ENCODE measurements around the gene CAB39. TPM values are rescaled to one million over a fixed set of nuclear protein-coding genes. Genes with fewer than 3 reads are reported as not detected.

CAB39 gene
- total and polyA plus RNA-seq, 2 donors (not counting 1 experiment from before 2014, with no cell fraction given) = 21.7 to 75.7 TPM

DNA sequence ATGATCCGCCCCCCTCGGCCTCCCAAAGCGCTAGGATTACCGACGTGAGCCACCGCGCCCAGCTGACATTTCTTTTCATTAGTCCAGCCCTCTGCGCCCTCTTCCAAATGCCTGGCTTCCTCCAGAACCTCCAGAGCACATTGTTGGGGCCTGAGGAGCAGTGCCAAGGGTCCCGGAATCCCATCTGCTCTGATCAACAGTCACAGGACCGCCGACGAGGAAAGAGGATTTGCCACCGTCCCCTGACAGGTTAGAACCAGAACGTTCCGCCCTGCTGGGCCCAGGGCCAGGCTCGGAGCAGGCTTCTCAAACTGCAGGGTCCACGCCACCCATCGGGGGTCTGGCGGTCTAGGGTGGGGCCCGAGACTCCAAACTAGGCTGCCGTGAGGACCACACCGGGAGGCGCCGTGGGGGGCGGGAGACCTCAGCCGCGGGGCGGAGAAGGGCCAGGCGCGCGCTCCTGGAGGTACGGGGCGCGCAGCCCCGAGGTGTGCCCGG lies 115.2 kb downstream of the CAB39 start:
- Mint-ChIP-seq H3K4me3 (peak overlapping the region; percentile 59), H3K27ac (peak overlapping the region; percentile 41), H3K9me3 (ENCODE audit: insufficient read depth) (no peaks in the 10 kb centered on the region), H3K4me1 (peaks cover 5% of the 10 kb centered on the region), H3K27me3 (peaks cover 44% of the 10 kb centered on the region)
- peak overlapping the region; percentile 87 for H3K4me2 ChIP-seq (replicated peaks; ENCODE audit: low read depth, low read length, poor library complexity, severe bottlenecking)
- H3K4me1 ChIP-seq (ENCODE audit: control insufficient read depth in 2 of 2, insufficient read depth in 2 of 2, low read length in 2 of 2) = peaks cover 14 to 16% of the 10 kb centered on the region in 2 donors
- H4K20me1 ChIP-seq (ENCODE audit: control insufficient read depth, insufficient read depth, low read length, poor library complexity, severe bottlenecking) = no peaks in the 10 kb centered on the region
- no peak for DNase-seq
- WGBS (ENCODE audit: insufficient coverage) = 32% methylated on average over 36 of the region's 36 CpGs
- TF ChIP-seq EZH2 (IDR thresholded peaks at IDR 0.05; ENCODE audit: borderline replicate concordance, insufficient read depth, low read depth, low read length, poor library complexity, severe bottlenecking) = no peak
- TF ChIP-seq, protein P1, sequence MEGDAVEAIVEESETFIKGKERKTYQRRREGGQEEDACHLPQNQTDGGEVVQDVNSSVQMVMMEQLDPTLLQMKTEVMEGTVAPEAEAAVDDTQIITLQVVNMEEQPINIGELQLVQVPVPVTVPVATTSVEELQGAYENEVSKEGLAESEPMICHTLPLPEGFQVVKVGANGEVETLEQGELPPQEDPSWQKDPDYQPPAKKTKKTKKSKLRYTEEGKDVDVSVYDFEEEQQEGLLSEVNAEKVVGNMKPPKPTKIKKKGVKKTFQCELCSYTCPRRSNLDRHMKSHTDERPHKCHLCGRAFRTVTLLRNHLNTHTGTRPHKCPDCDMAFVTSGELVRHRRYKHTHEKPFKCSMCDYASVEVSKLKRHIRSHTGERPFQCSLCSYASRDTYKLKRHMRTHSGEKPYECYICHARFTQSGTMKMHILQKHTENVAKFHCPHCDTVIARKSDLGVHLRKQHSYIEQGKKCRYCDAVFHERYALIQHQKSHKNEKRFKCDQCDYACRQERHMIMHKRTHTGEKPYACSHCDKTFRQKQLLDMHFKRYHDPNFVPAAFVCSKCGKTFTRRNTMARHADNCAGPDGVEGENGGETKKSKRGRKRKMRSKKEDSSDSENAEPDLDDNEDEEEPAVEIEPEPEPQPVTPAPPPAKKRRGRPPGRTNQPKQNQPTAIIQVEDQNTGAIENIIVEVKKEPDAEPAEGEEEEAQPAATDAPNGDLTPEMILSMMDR (IDR thresholded peaks at IDR 0.05) = no peak
- no peaks in the 10 kb centered on the region for H3K79me2 ChIP-seq (ENCODE audit: control insufficient read depth, insufficient read depth, low read length)
- ATAC-seq (ENCODE audit: low read depth) = peak; percentile 16
- peak overlapping the region; percentile 52 for H2AFZ ChIP-seq (ENCODE audit: insufficient read depth, low read depth, low read length, poor library complexity, severe bottlenecking)
- no peak overlapping the region for H3K27ac ChIP-seq (ENCODE audit: low read length in 2 of 2)
- CTCF ChIA-PET = interaction anchor here (1.1 to 7.9 kb wide), 3 partner anchors 85 to 161 kb away, joined by 4 to 200 read pairs (median 5); no protein-coding TSS in a partner anchor
- intact Hi-C loops (cut with micrococcal nuclease) = no loop called here
- peaks cover 0 to 44% (median 20%) of the 10 kb centered on the region in 4 experiments for H3K27me3 ChIP-seq (replicated peaks in 1 of 4; ENCODE audit: control extremely low read depth in 1 of 4, control insufficient read depth in 3 of 4, insufficient read depth in 4 of 4, low read length in 3 of 4)
- H3K4me3 ChIP-seq (ENCODE audit: control extremely low read depth in 1 of 5, extremely low read depth in 1 of 5, insufficient read depth in 1 of 5, low read depth in 2 of 5, low read length in 4 of 5) = peak overlapping the region in 3 of 5 experiments; percentile 37 to 54 (median 50)
- H3K36me3 ChIP-seq (replicated peaks in 1 of 2; ENCODE audit: control extremely low read depth in 1 of 2, control insufficient read depth in 1 of 2, extremely low read depth in 1 of 2, insufficient read depth in 2 of 2, low read length in 1 of 2) = no peaks in the 10 kb centered on the region
- peaks cover 0 to 5% (median 0%) of the 10 kb centered on the region in 3 donors for H3K9me3 ChIP-seq (ENCODE audit: control extremely low read depth in 1 of 3, control insufficient read depth in 2 of 3, insufficient read depth in 1 of 3, low read length in 2 of 3)
- POLR2A ChIA-PET = interaction anchor here (0.6 kb wide), 1 partner anchor 140 kb away, joined by 4 read pairs; no protein-coding TSS in a partner anchor
- H3K9ac ChIP-seq (ENCODE audit: low read length) = peak overlapping the region; percentile 49

DNA sequence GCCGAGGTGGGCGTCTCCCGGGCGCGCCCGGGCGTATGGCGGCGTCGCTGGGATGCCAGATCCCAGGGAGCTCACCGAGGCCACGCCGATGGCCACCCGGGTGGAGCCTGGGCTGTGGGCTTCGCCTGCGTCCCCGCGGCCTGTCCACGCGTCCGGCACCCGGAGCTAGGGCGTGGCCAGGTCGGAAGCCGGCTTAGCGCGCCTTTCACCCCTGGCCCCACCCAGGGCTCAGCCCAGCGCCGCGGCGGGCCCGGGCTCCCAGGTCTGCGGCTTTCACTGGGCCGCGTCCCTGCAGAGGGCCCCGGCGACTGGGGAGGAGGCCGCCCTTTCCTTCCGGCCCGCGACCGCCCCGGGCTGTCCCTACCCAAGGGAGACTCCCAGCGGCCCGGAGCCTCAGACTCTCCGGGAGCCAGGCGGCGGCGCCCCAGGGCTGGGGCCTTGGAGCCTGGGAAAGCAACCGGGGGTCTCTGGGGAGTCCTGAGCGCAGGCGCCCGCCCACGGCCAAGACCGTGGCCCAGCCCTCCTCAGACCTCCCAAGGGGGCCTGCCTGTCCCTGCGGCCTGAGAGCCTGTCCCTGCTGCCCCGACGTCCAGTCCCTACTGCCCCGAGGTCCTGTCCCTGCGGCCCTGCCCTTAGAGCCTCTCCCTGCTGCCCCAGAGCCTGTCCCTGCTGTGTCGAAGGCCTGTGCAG lies 115.8 kb downstream of the CAB39 start:
- H3K27ac ChIP-seq (ENCODE audit: low read length in 2 of 2) = no peak overlapping the region
- CTCF ChIA-PET = interaction anchor here (1.1 to 7.9 kb wide), 3 partner anchors 84 to 160 kb away, joined by 4 to 200 read pairs (median 5); no protein-coding TSS in a partner anchor
- DNase-seq = no peak

More for the DNA sequence above, 115.8 kb downstream of the CAB39 start:
- Histone ChIP-seq H4K20me1 (ENCODE audit: control insufficient read depth, insufficient read depth, low read length, poor library complexity, severe bottlenecking) (no peaks in the 10 kb centered on the region), H3K4me2 (replicated peaks; ENCODE audit: low read depth, low read length, poor library complexity, severe bottlenecking) (peak overlapping the region; percentile 87), H3K9ac (ENCODE audit: low read length) (peak overlapping the region; percentile 49), H3K27me3 (replicated peaks in 1 of 4; ENCODE audit: control extremely low read depth in 1 of 4, control insufficient read depth in 3 of 4, insufficient read depth in 4 of 4, low read length in 3 of 4) (peaks cover 0 to 44% (median 20%) of the 10 kb centered on the region in 4 experiments), H3K36me3 (replicated peaks in 1 of 2; ENCODE audit: control extremely low read depth in 1 of 2, control insufficient read depth in 1 of 2, extremely low read depth in 1 of 2, insufficient read depth in 2 of 2, low read length in 1 of 2) (no peaks in the 10 kb centered on the region), H3K4me1 (ENCODE audit: control insufficient read depth in 2 of 2, insufficient read depth in 2 of 2, low read length in 2 of 2) (peaks cover 14 to 16% of the 10 kb centered on the region in 2 donors), H3K4me3 (ENCODE audit: control extremely low read depth in 1 of 5, extremely low read depth in 1 of 5, insufficient read depth in 1 of 5, low read depth in 2 of 5, low read length in 4 of 5) (peak overlapping the region in 3 of 5 experiments; percentile 37 to 54 (median 50)), H3K79me2 (ENCODE audit: control insufficient read depth, insufficient read depth, low read length) (no peaks in the 10 kb centered on the region), H2AFZ (ENCODE audit: insufficient read depth, low read depth, low read length, poor library complexity, severe bottlenecking) (peak overlapping the region; percentile 52), H3K9me3 (ENCODE audit: control extremely low read depth in 1 of 3, control insufficient read depth in 2 of 3, insufficient read depth in 1 of 3, low read length in 2 of 3) (peaks cover 0 to 5% (median 0%) of the 10 kb centered on the region in 3 donors)
- Mint-ChIP-seq H3K4me1 (peaks cover 5% of the 10 kb centered on the region), H3K9me3 (ENCODE audit: insufficient read depth) (no peaks in the 10 kb centered on the region), H3K27me3 (peaks cover 44% of the 10 kb centered on the region), H3K4me3 (peak overlapping the region; percentile 66), H3K27ac (no peak overlapping the region)
- no peak for TF ChIP-seq EZH2 (IDR thresholded peaks at IDR 0.05; ENCODE audit: borderline replicate concordance, insufficient read depth, low read depth, low read length, poor library complexity, severe bottlenecking)
- TF ChIP-seq, protein P1 (IDR thresholded peaks at IDR 0.05) = no peak
- WGBS (ENCODE audit: insufficient coverage) = 9% methylated on average over 61 of the region's 61 CpGs
- ATAC-seq (ENCODE audit: low read depth) = peak; percentile 34
- POLR2A ChIA-PET = interaction anchor here (0.6 kb wide), 1 partner anchor 140 kb away, joined by 4 read pairs; no protein-coding TSS in a partner anchor
- intact Hi-C loops (cut with micrococcal nuclease) = no loop called here

All from B cell (primary cell).